Upper lobe of left lung (tissue), 4 donors: Measurements from ENCODE around the gene ZSWIM6.

Experiments
- EP300 ChIP-seq, 4 donors: sonication (generic); formaldehyde crosslinking; IDR thresholded peaks; one replicate each; pipeline ENCODE4 v1.5.1; 2017; ENCODE audit warnings: antibody characterized with exemption in 4 of 4, control low read depth in 2 of 4
- POLR2A ChIP-seq, 4 donors: fragments of 450-650 bp; IDR thresholded peaks; one replicate each; pipeline ENCODE4 v1.5.1; 2016 to 2017; ENCODE audit warnings: antibody characterized with exemption in 4 of 4, mild to moderate bottlenecking in 2 of 4
- POLR2AphosphoS5 ChIP-seq, 2 donors: sonication (generic); formaldehyde crosslinking; IDR thresholded peaks; one replicate each; pipeline ENCODE4 v1.5.1; 2017; ENCODE audit warnings: antibody characterized with exemption in 2 of 2
- TF ChIP-seq, protein P1 (sequence below), 6 experiments: fragments of 450-650 bp in 4 of 6; fragments of 200-600 bp in 2 of 6; sonication (generic) in 2 of 6; IDR thresholded peaks; one replicate each; pipeline ENCODE4 v1.5.1; 2016 to 2019; ENCODE audit warnings: antibody characterized with exemption in 6 of 6

DNA sequence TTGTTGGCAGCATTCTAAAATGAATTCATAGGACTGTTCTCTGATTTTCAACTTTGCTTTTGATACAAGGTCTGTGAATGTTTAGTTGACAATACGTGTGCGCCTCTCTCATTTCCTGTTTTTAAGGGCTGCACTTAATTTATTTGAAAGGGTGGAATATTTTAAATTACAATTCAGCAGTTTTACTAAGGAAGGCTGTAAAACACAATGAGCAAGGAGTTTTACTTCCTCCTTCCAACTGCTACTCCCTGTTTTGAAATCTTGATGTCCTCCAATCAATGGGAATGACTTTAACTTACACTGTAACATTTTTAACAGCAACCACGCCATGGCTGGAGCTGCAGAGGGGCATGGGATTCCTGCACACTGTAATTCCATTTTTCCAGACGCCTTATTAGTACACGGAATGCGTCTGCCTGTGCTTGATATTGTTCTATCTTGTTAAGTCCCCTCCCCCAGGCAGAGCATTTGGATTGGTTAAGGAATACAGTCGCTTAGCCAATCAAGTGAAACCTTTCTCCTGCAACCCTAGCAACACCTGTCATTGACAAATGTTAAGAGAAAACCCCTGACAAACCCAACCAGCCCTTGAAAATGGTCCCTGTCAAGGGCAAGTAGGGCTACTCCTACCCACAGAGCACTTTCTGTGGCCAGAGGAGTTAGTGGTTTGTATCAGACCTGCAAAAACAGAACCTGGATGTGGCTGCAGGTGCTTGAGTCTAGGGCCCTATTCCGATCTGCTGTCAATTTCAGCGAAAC, 12.5 kb upstream of the ZSWIM6 start:
- TF ChIP-seq, protein P1, sequence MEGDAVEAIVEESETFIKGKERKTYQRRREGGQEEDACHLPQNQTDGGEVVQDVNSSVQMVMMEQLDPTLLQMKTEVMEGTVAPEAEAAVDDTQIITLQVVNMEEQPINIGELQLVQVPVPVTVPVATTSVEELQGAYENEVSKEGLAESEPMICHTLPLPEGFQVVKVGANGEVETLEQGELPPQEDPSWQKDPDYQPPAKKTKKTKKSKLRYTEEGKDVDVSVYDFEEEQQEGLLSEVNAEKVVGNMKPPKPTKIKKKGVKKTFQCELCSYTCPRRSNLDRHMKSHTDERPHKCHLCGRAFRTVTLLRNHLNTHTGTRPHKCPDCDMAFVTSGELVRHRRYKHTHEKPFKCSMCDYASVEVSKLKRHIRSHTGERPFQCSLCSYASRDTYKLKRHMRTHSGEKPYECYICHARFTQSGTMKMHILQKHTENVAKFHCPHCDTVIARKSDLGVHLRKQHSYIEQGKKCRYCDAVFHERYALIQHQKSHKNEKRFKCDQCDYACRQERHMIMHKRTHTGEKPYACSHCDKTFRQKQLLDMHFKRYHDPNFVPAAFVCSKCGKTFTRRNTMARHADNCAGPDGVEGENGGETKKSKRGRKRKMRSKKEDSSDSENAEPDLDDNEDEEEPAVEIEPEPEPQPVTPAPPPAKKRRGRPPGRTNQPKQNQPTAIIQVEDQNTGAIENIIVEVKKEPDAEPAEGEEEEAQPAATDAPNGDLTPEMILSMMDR (IDR thresholded peaks at IDR 0.05): no peak
- no peak for TF ChIP-seq POLR2A (IDR thresholded peaks at IDR 0.05)
- no peak for TF ChIP-seq POLR2AphosphoS5 (IDR thresholded peaks at IDR 0.05)
- no peak for TF ChIP-seq EP300 (IDR thresholded peaks at IDR 0.05)
